ENCODE measurements around the gene COL1A1.

The COL1A1 gene

GRCh38 chr17:50161023-50161910 lies 40.2 kb downstream of the COL1A1 start:
- DNase-seq (ENCODE audit: extremely low read depth in 1 of 2, low read depth in 1 of 2): peak; percentile 92 to 96

- no peak for DNase-seq (ENCODE audit: extremely low read depth in 1 of 2, low read depth in 1 of 2)
These were observed 43.5 kb downstream of the COL1A1 start for GRCh38 chr17:50157891-50158290.

- no peak for DNase-seq (ENCODE audit: extremely low read depth in 1 of 2, low read depth in 1 of 2)
These were observed 46.2 kb downstream of the COL1A1 start for GRCh38 chr17:50155115-50155819.

- DNase-seq (ENCODE audit: extremely low read depth in 1 of 2, low read depth in 1 of 2): no peak
These were observed 46.8 kb downstream of the COL1A1 start for GRCh38 chr17:50154604-50155003.

DNA sequence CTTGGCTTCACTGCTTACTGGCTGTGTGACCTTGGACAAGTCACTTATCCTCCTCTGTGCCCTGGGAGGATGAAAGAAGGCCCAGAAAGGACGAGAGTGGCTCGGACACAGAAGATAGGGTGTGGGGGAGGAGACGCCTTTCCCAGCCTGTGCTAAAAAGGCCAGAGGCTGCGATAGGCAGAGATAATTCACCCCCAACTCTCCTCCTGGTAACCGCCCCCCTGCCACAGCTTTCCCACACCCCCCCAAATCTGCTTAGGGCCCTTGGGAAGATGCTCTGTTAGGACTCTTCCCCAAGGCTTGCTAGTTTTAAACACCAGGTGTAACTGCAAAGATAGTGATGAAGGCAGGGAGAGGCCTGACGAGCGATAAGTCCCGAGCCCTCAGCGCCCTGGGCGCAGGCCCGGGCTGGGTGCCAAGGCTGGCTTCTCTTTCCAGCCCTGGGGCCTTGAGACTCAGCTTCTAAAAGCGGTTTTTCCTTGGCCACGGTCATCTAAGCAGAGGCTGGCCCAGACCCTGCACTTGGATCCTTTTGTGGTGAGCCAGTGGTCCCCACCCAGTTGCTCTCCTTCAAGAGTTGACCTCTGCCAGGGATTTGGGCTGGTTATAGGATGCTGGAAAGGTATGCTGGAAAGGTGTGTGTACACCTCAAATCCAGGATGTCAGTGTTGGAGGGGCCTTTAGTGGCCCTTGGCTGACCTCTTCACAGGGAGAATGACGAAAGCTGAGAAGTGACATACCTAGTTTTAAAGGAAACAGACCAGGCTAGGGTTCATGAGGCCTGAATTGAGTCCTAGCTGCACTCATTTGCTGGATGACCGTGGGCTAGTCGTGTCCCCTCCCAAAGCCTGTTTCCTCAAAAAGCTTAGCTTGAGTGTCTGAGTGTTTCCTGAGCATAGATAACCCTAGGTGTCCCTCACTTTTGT lies 47.5 kb downstream of the COL1A1 start:
- no peak for DNase-seq (ENCODE audit: extremely low read depth in 1 of 2, low read depth in 1 of 2)

DNA sequence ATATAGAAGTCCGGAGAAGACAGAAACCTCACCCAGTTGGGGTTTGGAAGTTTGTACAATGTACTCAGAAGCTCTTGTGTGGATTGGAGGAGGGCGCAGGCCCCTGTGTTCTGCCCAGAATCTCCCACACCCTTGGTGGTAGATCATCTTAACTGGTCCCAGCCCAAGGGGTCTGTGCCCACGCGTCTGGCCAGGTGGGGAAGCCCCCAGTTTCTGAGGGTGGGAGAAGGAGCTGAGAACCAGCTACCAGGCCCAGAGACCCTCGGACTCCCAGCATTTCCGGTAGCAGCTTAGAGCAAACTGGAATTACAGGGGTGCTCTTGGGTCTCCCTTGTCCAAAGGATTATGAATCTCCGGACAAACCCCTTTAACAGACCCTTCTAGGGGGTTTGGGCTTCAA lies 48.7 kb downstream of the COL1A1 start:
- DNase-seq (ENCODE audit: extremely low read depth in 1 of 2, low read depth in 1 of 2): no peak

DNA sequence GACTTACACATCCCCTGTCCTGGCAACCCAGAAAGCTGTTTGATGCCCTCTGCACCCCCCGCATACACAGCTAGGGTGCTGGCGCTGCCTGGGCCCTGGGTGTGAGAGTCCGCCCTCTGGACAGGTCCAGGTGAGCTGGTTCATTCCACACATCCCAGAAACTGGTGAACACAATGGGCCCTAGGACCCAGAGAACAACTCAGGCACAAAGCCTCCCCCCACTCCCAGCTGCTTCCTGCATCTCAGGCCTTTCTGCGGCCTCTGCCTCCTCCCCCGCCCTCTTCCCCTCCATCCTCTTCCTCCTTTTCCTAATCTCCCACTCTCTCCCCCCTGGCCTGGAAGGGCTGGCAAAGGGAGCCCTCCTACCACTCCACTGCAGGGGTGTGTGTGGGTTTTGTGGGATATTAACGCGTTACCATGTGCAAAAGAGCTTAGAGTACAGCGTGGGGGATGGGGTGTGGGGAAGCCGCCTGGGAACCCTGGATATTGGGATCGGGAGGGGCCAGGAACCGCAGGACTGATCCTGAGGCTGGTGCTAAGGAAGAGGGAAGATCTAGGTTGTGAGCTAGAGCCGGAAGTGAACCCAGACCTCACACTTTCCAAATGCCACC lies 49.4 kb downstream of the COL1A1 start:
- DNase-seq (ENCODE audit: extremely low read depth in 1 of 2, low read depth in 1 of 2): no peak

DNA sequence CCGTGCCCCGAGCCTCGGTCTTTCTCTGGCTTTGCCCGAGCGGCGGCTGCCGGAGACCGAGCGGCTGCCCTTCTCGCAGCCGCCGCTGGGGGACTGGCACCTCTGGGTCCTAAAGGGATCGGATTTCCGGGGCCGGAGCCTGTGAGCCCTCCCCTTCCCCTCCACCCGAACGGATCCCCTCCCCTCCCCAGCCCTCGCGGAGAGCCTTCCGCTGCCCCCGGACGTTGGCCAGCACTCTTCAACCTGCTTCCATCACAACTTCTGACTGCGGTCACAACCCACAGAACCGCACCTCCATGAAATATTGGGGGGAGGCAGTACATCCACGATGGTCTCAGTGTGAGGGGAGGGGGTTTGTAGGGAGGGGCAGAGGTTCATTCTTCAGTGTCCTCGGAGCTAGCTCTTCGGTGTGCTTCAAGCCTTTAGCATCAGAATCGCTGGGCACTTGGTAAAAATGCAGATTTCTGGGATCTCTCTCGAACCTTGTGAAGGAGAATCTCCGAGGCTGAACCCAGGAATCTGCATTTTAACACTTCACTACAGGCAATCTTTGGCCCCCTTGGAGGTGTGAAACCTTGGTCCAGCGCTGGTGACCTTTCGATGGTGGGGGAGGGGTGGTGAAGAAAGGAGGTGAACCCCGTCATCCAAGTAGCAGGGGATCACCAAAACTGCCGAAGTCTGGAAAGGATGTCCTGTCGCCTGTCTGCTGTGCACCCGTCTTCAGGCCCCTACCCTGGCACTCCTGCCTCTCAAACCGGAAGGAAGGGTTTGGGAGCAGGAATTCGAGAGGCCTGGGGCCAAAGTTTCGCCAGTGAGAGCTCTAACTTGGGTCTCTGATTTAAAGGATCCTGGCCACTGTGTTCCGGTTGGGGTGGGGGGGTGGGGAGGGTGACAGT lies 50.1 kb downstream of the COL1A1 start:
- DNase-seq (ENCODE audit: extremely low read depth in 1 of 2, low read depth in 1 of 2): peak; percentile 75 to 86

DNA sequence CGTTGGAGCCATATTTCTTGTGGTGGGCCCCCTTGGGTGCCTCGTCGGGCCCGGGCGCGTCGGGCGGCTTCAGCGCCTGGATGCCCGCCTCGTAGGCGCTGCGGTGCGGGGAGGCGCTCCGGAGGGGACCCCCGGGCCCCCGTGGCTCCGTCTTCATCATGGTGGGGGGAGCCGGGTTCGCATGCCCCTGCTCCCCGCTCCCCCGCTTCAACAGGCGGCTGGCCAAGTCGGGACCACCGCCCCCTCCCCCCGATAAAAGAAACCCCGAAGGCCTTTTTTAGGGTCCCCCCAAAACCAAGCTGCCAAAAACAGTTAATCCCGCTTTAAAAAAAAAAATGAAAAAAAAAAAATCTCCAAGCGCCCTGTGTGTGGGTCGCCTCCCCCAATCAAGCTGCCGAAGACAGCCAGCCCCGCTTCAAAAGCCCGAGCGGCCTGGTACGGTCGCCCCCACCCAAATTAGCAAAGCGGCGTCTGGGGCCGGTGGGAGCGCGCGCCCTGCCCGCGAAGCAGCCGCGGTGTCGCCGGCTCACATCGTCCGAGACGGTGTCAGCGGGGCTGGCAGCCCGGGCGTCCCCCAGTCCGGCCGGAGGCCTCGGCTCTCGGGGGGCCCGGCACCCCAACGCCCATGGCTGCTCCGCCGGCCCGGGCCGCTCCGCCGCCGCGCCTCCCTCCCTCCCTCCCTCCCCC lies 50.9 kb downstream of the COL1A1 start, which contains the start of gene PPP1R9B:
PPP1R9B (minus strand) TSS at position 324 of the 687 bp plus-strand sequence; CDS start at position 160, 164 bp downstream.
- DNase-seq (ENCODE audit: extremely low read depth in 1 of 2, low read depth in 1 of 2): no peak

- no peak for DNase-seq (ENCODE audit: extremely low read depth in 1 of 2, low read depth in 1 of 2)
These were observed 51.7 kb downstream of the COL1A1 start for GRCh38 chr17:50149417-50150353.

GRCh38 chr17:50149091-50149416 lies 52.4 kb downstream of the COL1A1 start:
- DNase-seq (ENCODE audit: extremely low read depth in 1 of 2, low read depth in 1 of 2): no peak

- DNase-seq (ENCODE audit: extremely low read depth in 1 of 2, low read depth in 1 of 2): peak; percentile 64 to 75
These were observed 53.0 kb downstream of the COL1A1 start for GRCh38 chr17:50148226-50149090.

- DNase-seq (ENCODE audit: extremely low read depth in 1 of 2, low read depth in 1 of 2): no peak
These were observed 53.6 kb downstream of the COL1A1 start for GRCh38 chr17:50147841-50148225.

- DNase-seq (ENCODE audit: extremely low read depth in 1 of 2, low read depth in 1 of 2): no peak
These were observed 54.3 kb downstream of the COL1A1 start for GRCh38 chr17:50146927-50147665.

- DNase-seq (ENCODE audit: extremely low read depth in 1 of 2, low read depth in 1 of 2): no peak
These were observed 55.1 kb downstream of the COL1A1 start for GRCh38 chr17:50146230-50146926.
